ENCODE results near the gene INPP5K.

DNA sequence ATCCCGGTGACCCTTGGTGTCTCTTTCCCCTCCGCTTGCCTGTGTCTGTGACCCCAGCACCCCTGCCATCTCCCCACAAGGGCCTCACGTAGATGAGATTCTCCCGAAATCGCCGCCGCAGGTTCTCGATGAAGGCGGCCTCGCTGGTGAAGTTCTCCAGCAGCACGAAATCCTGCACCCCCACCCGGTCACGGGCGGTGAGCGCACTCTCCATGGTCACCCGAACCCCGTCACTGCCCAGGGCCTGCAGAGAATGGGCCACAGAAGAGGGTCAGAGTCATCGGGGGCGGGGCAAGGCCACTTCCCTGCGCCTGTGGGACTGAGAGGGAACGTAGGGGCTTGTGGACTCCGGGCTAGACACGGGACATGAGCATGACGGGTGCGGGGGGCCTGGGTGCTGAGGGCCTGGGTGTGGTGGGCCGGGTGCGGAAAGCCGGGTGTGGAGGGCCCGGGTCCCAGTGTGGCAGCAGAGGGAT is 32.3 kb downstream of the INPP5K start:
- TF ChIP-seq, protein P1, sequence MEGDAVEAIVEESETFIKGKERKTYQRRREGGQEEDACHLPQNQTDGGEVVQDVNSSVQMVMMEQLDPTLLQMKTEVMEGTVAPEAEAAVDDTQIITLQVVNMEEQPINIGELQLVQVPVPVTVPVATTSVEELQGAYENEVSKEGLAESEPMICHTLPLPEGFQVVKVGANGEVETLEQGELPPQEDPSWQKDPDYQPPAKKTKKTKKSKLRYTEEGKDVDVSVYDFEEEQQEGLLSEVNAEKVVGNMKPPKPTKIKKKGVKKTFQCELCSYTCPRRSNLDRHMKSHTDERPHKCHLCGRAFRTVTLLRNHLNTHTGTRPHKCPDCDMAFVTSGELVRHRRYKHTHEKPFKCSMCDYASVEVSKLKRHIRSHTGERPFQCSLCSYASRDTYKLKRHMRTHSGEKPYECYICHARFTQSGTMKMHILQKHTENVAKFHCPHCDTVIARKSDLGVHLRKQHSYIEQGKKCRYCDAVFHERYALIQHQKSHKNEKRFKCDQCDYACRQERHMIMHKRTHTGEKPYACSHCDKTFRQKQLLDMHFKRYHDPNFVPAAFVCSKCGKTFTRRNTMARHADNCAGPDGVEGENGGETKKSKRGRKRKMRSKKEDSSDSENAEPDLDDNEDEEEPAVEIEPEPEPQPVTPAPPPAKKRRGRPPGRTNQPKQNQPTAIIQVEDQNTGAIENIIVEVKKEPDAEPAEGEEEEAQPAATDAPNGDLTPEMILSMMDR (IDR thresholded peaks at IDR 0.05): no peak
- no peak for TF ChIP-seq POLR2A (IDR thresholded peaks at IDR 0.05)
